ENCODE measurements around the gene SMG9. TPM values are rescaled to one million over a fixed set of nuclear protein-coding genes. Genes with fewer than 3 reads are reported as not detected.

Gene SMG9
- polyA plus RNA-seq, 3 donors = 1.3 to 26.1 (median 2.4) TPM

DNA sequence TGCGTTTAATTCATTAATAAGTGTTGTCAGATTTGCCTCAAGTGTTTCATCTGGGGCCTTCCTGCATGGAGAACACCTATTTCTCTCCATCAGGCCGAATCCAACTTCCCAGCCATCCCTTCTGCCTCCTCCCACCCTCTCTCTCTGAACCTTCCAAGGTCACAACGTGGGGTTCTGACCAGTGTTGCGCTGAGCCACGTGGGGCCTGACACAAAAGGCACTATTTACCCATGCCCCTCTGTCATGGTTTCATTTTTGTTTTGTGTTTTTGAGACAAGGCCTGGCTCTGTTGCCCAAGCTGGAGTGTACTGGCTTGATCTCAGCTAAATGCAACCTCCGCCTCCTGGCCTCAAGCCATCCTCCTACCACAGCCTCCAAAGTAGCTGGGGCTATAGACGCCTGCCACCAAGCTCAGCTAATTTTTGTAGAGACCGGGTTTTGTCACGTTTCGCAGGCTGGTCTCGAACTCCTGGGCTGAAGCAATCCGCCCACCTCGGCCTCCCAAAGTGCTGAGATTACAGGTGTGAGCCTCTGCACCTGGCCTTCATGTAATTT lies 47.5 kb downstream of the SMG9 start:
- Histone ChIP-seq H3K9ac (ENCODE audit: insufficient read depth, low read length, poor library complexity, severe bottlenecking) (no peak overlapping the region), H3K27me3 (ENCODE audit: control insufficient read depth in 2 of 2, insufficient read depth in 2 of 2, low read length in 2 of 2) (no peaks in the 10 kb centered on the region), H3K9me3 (replicated peaks in 1 of 2; ENCODE audit: control insufficient read depth in 1 of 2, insufficient read depth in 1 of 2, low read length in 2 of 2) (peaks cover 0 to 12% of the 10 kb centered on the region in 2 donors), H3K4me3 (replicated peaks in 1 of 3; ENCODE audit: low read depth in 2 of 3, low read length in 3 of 3) (no peak overlapping the region), H3K79me2 (ENCODE audit: insufficient read depth, low read length) (no peaks in the 10 kb centered on the region), H3K4me1 (ENCODE audit: control insufficient read depth in 1 of 2, insufficient read depth in 2 of 2, low read length in 2 of 2) (no peaks in the 10 kb centered on the region), H4K20me1 (ENCODE audit: insufficient read depth, low read length) (no peaks in the 10 kb centered on the region), H3K36me3 (replicated peaks in 1 of 2; ENCODE audit: control insufficient read depth in 1 of 2, insufficient read depth in 2 of 2, low read length in 2 of 2) (no peaks in the 10 kb centered on the region), H2AFZ (ENCODE audit: insufficient read depth, low read depth, low read length, poor library complexity, severe bottlenecking) (no peak overlapping the region), H3K4me2 (replicated peaks; ENCODE audit: extremely low read depth, low read length, poor library complexity, severe bottlenecking) (no peak overlapping the region), H3K27ac (ENCODE audit: low read depth in 1 of 2, low read length in 2 of 2) (no peak overlapping the region)
- H3K4me3 Mint-ChIP-seq = no peak overlapping the region
- H3K27me3 Mint-ChIP-seq (ENCODE audit: low read depth in 3 of 3) = peaks cover 5 to 26% (median 15%) of the 10 kb centered on the region in 3 donors
- H3K27ac Mint-ChIP-seq = no peak overlapping the region
- intact Hi-C loops (cut with micrococcal nuclease) = no loop called here
- H3K36me3 Mint-ChIP-seq = no peaks in the 10 kb centered on the region
- WGBS (ENCODE audit: insufficient coverage) = 93% methylated on average over 10 of the region's 13 CpGs
- H3K9me3 Mint-ChIP-seq = peaks cover 3 to 13% (median 7%) of the 10 kb centered on the region in 7 donors
- no peak for TF ChIP-seq CTCF (IDR thresholded peaks at IDR 0.05)
- peaks cover 8% of the 10 kb centered on the region for H3K4me1 Mint-ChIP-seq
- no peak for DNase-seq

DNA sequence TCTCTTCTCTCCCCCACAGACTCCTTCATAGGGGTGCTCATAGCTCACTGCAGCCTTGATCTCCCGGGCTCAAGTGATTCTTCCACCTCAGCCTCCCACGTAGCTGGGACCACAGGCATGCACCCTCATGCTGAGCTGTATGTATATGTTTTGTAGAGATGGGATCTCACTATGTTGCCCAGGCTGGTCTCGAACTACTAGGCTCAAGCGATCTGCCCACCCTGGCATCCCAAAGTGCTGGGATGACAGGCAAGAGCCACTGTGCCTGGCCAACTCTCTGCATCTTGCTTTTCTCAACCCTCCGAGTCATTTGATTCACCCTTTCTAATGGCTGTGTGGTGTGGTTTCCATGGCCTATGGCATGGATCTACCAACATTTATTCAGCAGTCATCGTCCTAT lies 49.0 kb downstream of the SMG9 start:
- peaks cover 18% of the 10 kb centered on the region for H3K4me1 Mint-ChIP-seq
- Histone ChIP-seq H4K20me1 (ENCODE audit: insufficient read depth, low read length) (no peaks in the 10 kb centered on the region), H3K9ac (ENCODE audit: insufficient read depth, low read length, poor library complexity, severe bottlenecking) (no peak overlapping the region), H3K4me2 (replicated peaks; ENCODE audit: extremely low read depth, low read length, poor library complexity, severe bottlenecking) (no peak overlapping the region), H3K27ac (ENCODE audit: low read depth in 1 of 2, low read length in 2 of 2) (no peak overlapping the region), H3K4me3 (replicated peaks in 1 of 3; ENCODE audit: low read depth in 2 of 3, low read length in 3 of 3) (no peak overlapping the region), H3K4me1 (ENCODE audit: control insufficient read depth in 1 of 2, insufficient read depth in 2 of 2, low read length in 2 of 2) (peaks cover 8 to 10% of the 10 kb centered on the region in 2 donors), H3K9me3 (replicated peaks in 1 of 2; ENCODE audit: control insufficient read depth in 1 of 2, insufficient read depth in 1 of 2, low read length in 2 of 2) (peaks cover 0 to 12% of the 10 kb centered on the region in 2 donors), H3K27me3 (ENCODE audit: control insufficient read depth in 2 of 2, insufficient read depth in 2 of 2, low read length in 2 of 2) (no peaks in the 10 kb centered on the region), H3K36me3 (replicated peaks in 1 of 2; ENCODE audit: control insufficient read depth in 1 of 2, insufficient read depth in 2 of 2, low read length in 2 of 2) (no peaks in the 10 kb centered on the region), H2AFZ (ENCODE audit: insufficient read depth, low read depth, low read length, poor library complexity, severe bottlenecking) (no peak overlapping the region), H3K79me2 (ENCODE audit: insufficient read depth, low read length) (no peaks in the 10 kb centered on the region)
- H3K36me3 Mint-ChIP-seq = no peaks in the 10 kb centered on the region
- H3K27me3 Mint-ChIP-seq (ENCODE audit: low read depth in 3 of 3) = peaks cover 2 to 14% (median 10%) of the 10 kb centered on the region in 3 donors
- 90% methylated on average over 2 of the region's 6 CpGs for WGBS (ENCODE audit: insufficient coverage)
- H3K9me3 Mint-ChIP-seq = peaks cover 3 to 13% (median 7%) of the 10 kb centered on the region in 7 donors
- no peak overlapping the region for H3K4me3 Mint-ChIP-seq
- H3K27ac Mint-ChIP-seq = peak overlapping the region in 1 of 7 donors; percentile 20
- no peak for TF ChIP-seq CTCF (IDR thresholded peaks at IDR 0.05)
- no peak for DNase-seq
- intact Hi-C loops (cut with micrococcal nuclease) = no loop called here

All from CD14-positive monocyte (primary cell).